SIG-M5 treated with dmso at 0.1 percent for 504 hours (cell line): ENCODE measurements around the gene PRUNE2.
A peak's percentile ranks its signal among the peaks of the same experiment; 100 is the strongest.
"Not testable (repeated sequence)": the region's sequence is repeated elsewhere in the genome, so short reads cannot be mapped to it uniquely, and the experiment has no call there.

Experiments used
- DNase-seq: peaks from one replicate; lab custom pipeline; 2025; ENCODE audit not compliant: unreplicated experiment; lab: John Stamatoyannopoulos, UW

PRUNE2 gene

GRCh38 chr9:76742890-76743289, 163.0 kb downstream of the PRUNE2 start:
- not testable (repeated sequence) for DNase-seq

DNA sequence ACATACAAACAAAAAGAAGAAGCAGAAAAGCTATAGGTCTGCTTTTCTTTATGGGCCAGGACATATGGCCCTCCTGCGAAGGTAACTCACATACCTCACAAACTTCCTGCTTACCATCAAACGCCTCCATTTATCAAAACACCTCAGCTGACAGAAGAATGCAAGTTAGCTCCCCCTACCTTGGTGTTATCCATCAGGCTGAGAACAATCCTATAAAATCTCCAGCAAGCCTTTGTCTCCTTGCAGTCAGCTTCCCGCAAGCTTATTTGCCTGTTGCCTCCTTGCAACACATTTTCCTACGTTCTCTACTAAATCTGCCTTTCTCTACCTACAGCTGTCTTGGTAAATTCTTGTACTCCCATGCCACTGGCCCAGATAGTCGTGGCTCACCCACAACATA, 164.4 kb downstream of the PRUNE2 start:
- DNase-seq, result no peak

- no peak for DNase-seq
These were observed 167.5 kb downstream of the PRUNE2 start for GRCh38 chr9:76738402-76738801.

GRCh38 chr9:76737154-76737902, 168.6 kb downstream of the PRUNE2 start:
- no peak for DNase-seq

DNA sequence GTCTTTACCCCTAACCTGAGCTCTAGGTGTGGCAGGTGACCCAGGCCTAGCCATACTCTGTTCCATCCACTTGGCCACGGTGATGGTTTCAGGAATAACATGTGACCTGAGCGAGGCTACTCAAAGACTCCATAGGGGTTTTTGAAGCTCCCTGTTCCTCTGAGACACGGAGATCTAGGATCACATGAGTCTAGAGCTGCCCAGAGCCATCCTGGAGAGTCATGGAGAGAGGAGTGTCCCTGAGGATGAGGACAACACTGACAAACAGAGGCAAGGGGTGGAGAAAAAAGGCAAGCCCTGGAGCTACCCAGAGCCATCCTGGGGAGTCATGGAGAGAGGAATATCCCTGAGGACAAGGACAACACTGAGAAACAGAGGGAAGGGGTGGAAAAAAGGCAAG, 171.2 kb downstream of the PRUNE2 start:
- no peak for DNase-seq

DNA sequence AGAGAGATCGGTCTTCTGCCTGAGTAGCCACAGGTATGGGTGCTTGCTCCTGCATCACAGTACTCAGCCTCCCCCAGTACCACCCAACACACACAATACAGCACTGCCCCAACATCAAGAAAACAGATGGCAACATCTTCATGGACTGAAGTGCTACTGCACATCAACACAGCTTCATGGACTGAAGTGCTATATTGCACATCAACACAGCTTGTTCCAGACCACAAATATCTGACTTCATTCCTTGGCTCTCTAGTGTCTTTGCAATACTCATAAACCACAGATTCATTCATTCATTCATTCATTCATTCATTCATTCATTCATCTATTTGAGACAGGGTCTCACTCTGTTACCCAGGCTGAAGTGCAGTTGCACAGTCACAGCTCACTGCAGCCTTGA, 172.8 kb downstream of the PRUNE2 start:
- no peak for DNase-seq

- no peak for DNase-seq
These were observed 173.5 kb downstream of the PRUNE2 start for GRCh38 chr9:76732341-76732958.

- no peak for DNase-seq
These were observed 175.1 kb downstream of the PRUNE2 start for GRCh38 chr9:76730801-76731200.

DNA sequence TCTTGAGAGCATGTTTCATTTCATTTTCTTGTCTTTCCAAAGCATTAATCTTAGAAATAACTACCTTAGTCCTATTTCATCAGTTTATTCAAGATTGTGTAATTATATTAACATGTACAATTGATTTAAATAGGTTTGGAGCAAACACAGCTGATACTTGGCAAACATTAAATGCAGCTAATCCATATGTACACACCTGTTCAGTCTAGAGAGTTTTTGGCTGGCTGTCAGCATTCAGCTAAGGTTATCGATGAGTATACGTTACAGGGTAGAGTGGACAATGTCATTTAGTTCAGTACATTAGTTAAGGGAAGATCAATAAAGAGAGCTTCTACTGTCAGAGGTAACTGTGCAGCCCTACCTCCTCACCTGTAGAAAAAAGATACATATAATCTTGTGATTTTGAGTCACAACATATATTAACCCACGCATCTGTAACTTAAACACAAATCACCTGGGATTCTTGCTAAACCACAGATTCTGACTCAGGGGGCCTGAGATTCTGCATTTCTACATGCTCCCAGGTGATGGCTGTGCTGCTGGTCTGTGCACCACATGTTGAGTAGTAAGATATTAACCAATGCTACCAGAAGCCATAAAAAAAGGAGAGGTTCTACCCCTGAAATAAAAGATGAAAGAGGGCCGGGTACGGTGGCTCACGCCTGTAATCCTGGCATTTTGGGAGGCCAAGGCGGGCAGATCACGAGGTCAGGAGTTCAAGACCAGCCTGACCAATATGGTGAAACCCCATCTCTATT, 175.8 kb downstream of the PRUNE2 start:
- DNase-seq, result no peak

DNA sequence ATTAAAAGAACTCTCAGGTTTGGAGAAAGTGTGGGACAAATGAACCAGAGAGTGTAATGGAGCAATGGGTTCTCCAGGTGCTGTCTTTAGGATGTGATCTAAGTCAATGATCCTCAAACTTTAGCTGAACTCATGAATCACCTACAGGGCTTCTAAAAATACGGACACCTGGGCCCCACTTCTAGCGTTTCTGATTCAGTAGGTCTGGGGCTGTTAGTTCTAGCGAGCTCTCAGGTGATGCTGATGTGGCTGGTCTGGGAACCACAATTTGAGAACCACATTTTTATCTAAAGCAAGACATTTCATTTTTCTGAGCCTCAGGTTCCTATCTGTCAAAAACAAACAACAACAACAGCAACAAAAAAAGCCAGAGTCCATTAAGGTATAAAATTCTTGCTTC, 176.8 kb downstream of the PRUNE2 start:
- no peak for DNase-seq

GRCh38 chr9:76725885-76726284, 180.0 kb downstream of the PRUNE2 start:
- no peak for DNase-seq

DNA sequence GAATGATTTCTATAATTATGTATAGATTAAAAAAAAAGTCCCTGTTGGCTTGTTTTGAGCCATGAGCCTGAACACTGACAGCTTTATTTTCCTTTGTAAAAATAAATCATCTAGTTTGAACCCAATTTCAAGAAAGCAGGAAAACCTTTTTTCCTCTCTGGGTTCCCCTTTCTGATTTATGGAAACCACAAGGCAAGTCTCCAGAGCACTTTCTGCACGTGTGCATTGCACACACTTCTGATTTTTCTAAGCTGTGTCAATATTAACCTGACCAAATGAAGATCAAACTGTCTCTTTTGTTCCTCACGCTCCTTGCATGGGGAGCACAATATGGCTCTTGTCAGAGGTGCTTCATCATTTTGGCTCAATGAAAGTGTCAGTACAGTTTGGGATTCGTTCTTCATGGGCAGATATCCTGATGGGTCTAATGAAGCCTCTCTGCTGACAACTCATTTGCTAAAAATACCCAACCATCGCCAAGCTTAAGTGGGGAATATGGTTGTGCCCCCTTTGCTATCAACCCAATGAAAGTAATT, 180.8 kb downstream of the PRUNE2 start:
- DNase-seq, result no peak

DNA sequence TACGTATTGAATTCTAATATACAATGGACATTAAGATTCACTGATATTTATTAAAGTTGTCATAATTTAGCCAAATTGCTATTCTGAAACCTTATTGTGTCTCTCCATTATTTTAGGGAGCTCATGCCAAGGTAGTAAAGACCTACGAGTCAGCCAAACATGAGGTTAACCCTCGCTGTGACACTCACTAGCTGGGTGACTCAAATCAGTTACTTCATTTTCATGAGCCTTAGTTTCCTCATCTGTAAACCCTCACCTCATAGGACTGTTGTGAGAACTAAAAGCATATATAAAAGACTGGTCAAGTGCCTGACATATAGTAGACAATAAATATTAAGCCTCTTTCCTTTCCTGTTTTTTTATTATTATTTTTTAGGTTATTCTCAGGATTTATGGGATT, 185.7 kb downstream of the PRUNE2 start:
- DNase-seq, result no peak

- no peak for DNase-seq
These were observed 187.7 kb downstream of the PRUNE2 start for GRCh38 chr9:76718166-76718565.

DNA sequence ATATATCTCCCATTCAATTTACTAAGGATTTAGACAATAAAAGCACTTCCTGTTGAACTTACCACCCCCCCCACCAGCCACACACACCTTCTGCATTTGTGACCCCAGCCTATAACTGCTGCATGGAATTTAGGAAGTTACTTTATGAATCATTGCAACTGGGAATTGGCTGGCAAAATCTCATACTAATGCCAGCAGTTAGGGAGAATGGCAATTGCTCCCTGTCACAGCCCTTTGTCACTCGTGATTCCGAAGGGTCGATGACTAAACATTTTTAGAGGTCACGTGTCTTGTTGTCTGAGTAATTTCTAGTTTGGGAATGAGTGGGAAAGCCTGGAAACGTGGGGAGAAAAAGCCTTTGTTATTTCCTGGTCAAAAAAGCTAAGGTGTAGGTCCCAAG, 188.3 kb downstream of the PRUNE2 start:
- no peak for DNase-seq

DNA sequence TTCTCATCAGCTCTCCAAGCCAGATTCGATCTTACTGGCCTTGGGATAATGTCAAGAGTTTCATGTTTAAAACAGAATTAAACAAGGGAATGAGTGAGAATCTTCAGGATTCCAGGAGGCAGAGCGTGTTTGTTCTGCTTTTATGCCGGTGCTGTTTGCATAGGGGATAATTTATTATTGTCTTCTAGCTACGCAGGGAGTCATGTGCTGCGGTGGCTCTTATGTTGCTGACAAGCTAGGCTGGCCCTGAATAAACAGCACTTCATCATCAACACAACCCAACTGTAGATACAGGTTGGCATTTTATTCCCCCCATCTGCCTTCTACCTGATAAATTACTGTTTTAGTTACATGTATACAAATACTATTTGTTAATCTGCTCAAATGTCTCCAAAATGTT, 188.7 kb downstream of the PRUNE2 start:
- DNase-seq, result no peak

DNA sequence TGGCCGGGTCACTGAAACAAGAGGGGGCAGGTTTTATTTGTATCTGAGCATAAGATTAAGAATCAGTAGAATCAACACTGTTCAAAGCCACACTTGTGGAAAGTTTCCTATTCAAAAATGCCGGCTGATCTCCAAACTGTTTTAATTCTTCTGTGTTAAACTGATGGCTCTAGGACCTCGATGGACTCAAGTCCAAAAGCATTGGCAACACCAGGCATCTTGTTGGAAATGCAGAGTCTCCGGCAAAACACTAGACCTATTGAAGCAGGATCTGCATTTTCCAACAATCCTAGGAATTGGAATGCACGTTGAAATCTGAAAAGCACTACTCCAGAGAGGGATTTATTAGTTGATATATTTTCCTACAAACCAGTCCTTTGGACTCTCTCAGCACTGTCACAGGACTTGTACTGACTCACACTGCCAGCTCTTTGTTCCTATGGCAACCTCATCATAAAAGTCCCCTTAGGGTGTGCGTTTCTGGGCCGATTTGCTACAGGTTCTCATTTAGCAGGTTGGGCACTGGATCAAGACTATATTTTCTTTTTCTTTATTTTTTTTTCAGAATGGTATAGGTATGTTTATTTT, 189.7 kb downstream of the PRUNE2 start:
- DNase-seq, result no peak

DNA sequence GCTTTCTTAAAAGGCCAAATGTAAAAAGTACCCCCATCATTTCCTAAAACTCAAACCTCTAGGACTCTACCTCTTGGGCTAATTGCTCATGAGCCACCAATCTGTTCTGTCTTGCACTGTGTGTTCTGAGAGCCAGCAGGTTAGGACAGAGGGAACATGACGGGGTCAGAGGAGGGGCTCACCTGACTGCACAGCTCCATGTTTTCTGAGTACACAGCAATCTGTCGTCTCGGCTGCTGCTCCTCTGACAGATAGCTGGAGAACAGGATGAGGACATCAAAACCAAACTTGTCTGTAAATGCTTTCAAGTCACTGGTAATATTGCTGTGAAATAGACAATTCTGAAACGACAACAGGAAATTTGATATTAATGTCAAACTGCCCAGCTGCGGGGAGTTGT, 192.5 kb downstream of the PRUNE2 start:
- no peak for DNase-seq

- no peak for DNase-seq
These were observed 196.9 kb downstream of the PRUNE2 start for GRCh38 chr9:76709020-76709419.

- DNase-seq, result no peak
These were observed 198.4 kb downstream of the PRUNE2 start for GRCh38 chr9:76707510-76707909.

- peak; percentile 61 for DNase-seq
These were observed 201.2 kb downstream of the PRUNE2 start for GRCh38 chr9:76704593-76705204.
